Caco-2 (cell line): ENCODE measurements around the gene OGFOD3. TPM values are rescaled to one million over a fixed set of nuclear protein-coding genes. Genes with fewer than 3 reads are reported as not detected.

ENCODE experiments used
- Bru-seq: library from RNA; stranded (reverse); fragments of 400-500 nt; gene quantifications from one replicate; lab custom pipeline; 2021; lab: Mats Ljungman, UMichigan
- BruChase-seq, 2 experiments: library from RNA; stranded (reverse); fragments of 400-500 nt; gene quantifications; one replicate each; lab custom pipeline; 2021; lab: Mats Ljungman, UMichigan
- BruUV-seq: library from RNA; stranded (reverse); fragments of 400-500 nt; replicated peaks from 2 replicates; lab custom pipeline; 2021; lab: Mats Ljungman, UMichigan
- CTCF ChIA-PET: fragments of 300-600 bp; sonication (Branson Sonifier 250); formaldehyde crosslinking; loops from one replicate; lab custom pipeline; 2022; ENCODE audit warnings: antibody characterized with exemption; lab: Charles Lee
- POLR2A ChIA-PET: fragments of 300-600 bp; sonication (Branson Sonifier 250); formaldehyde crosslinking; loops from one replicate; lab custom pipeline; 2022; ENCODE audit warnings: antibody characterized with exemption; lab: Charles Lee
- DNase-seq, 2 experiments: peaks; one replicate each; pipeline versions ENCODE4 v3.0.0 to v3.0.0-alpha.2; 2020 to 2022
- H3K27me3 ChIP-seq: replicated peaks from 2 replicates; pipeline ENCODE4 v1.6.0; 2011; ENCODE audit warnings: low read length; ENCODE audit not compliant: control insufficient read depth, insufficient read depth
- H3K36me3 ChIP-seq: 2 replicates; pipeline ENCODE4 v1.5.1; 2011; ENCODE audit warnings: low read length; ENCODE audit not compliant: control insufficient read depth, insufficient read depth
- H3K4me1 ChIP-seq: fragments of 250-450 bp; sonication (Bioruptor Pico); 2 replicates; pipeline ENCODE4 v1.5.1; 2020; ENCODE audit warnings: mild to moderate bottlenecking
- H3K4me3 ChIP-seq: 2 replicates; pipeline ENCODE4 v1.5.1; 2011; ENCODE audit warnings: low read depth, mild to moderate bottlenecking, control low read depth, low read length
- H3K9me3 ChIP-seq: fragments of 250-450 bp; sonication (Bioruptor Pico); 2 replicates; pipeline ENCODE4 v1.5.1; 2020; ENCODE audit warnings: mild to moderate bottlenecking, moderate library complexity
- H3K27ac Mint-ChIP-seq: one replicate; pipeline ENCODE4 v1.8.0; 2022; ENCODE audit warnings: mixed read lengths; ENCODE audit not compliant: unreplicated experiment
- H3K27me3 Mint-ChIP-seq: one replicate; pipeline ENCODE4 v1.8.0; 2022; ENCODE audit warnings: mixed read lengths; ENCODE audit not compliant: insufficient read depth, unreplicated experiment
- H3K36me3 Mint-ChIP-seq: one replicate; pipeline ENCODE4 v1.8.0; 2022; ENCODE audit warnings: mild to moderate bottlenecking, mixed read lengths; ENCODE audit not compliant: insufficient read depth, unreplicated experiment
- H3K4me1 Mint-ChIP-seq: one replicate; pipeline ENCODE4 v1.8.0; 2022; ENCODE audit warnings: low read depth, mixed read lengths; ENCODE audit not compliant: unreplicated experiment
- H3K4me3 Mint-ChIP-seq: one replicate; pipeline ENCODE4 v1.8.0; 2022; ENCODE audit warnings: mild to moderate bottlenecking, moderate library complexity, mixed read lengths; ENCODE audit not compliant: unreplicated experiment
- H3K9me3 Mint-ChIP-seq: one replicate; pipeline ENCODE4 v1.8.0; 2022; ENCODE audit warnings: mixed read lengths; ENCODE audit not compliant: unreplicated experiment
- intact Hi-C: fragments of 100-400 bp; cut with micrococcal nuclease; formaldehyde crosslinking; loops from one replicate; pipeline ENCODE4 v1.10.0; 2022; ENCODE audit not compliant: unreplicated experiment
- long read RNA-seq: library from polyadenylated mRNA; stranded (forward); transcript quantifications from one replicate; pipeline ENCODE4 v2.0.0, GENCODE V29; 2022
- total RNA-seq: library from RNA; stranded (reverse); gene quantifications from 2 replicates; pipeline ENCODE4 v1.2.3, GENCODE V29; 2022
- TF ChIP-seq, protein P1 (sequence below), 2 experiments: fragments of 200-600 bp in 1 of 2; IDR thresholded peaks; 1 replicate in 1 of 2; 2 replicates in 1 of 2; pipeline versions ENCODE4 v1.5.1 to v1.8.0; 2011 to 2022; ENCODE audit warnings: antibody characterized with exemption in 1 of 2, control low read depth in 1 of 2, inconsistent platforms in 1 of 2, low read depth in 1 of 2, low read length in 1 of 2, mild to moderate bottlenecking in 1 of 2, moderate library complexity in 1 of 2; ENCODE audit not compliant: insufficient read depth in 1 of 2, severe bottlenecking in 1 of 2, unreplicated experiment in 1 of 2

The OGFOD3 gene, protein sequence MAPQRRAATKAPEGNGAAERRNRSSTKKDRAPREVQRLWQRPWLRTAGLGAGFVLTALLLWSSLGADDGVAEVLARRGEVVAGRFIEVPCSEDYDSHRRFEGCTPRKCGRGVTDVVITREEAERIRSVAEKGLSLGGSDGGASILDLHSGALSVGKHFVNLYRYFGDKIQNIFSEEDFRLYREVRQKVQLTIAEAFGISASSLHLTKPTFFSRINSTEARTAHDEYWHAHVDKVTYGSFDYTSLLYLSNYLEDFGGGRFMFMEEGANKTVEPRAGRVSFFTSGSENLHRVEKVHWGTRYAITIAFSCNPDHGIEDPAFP
- total RNA-seq (47.2 and 51.2 TPM in 2 replicates), Bru-seq, nascent RNA (percentile 59 among the genes with signal in this experiment), BruChase-seq, experiment 1, labeled RNA remaining after a 2-hour chase (percentile 62 among the genes with signal in this experiment), BruChase-seq, experiment 2, labeled RNA remaining after a 6-hour chase (percentile 71 among the genes with signal in this experiment)
- long read RNA-seq, full-length matches to known transcripts: 60 of 75 reads
- long read RNA-seq, partial matches to known transcripts: 3 of 75 reads
- long read RNA-seq, other reads (novel, unspliced or antisense): 12 of 75 reads

DNA sequence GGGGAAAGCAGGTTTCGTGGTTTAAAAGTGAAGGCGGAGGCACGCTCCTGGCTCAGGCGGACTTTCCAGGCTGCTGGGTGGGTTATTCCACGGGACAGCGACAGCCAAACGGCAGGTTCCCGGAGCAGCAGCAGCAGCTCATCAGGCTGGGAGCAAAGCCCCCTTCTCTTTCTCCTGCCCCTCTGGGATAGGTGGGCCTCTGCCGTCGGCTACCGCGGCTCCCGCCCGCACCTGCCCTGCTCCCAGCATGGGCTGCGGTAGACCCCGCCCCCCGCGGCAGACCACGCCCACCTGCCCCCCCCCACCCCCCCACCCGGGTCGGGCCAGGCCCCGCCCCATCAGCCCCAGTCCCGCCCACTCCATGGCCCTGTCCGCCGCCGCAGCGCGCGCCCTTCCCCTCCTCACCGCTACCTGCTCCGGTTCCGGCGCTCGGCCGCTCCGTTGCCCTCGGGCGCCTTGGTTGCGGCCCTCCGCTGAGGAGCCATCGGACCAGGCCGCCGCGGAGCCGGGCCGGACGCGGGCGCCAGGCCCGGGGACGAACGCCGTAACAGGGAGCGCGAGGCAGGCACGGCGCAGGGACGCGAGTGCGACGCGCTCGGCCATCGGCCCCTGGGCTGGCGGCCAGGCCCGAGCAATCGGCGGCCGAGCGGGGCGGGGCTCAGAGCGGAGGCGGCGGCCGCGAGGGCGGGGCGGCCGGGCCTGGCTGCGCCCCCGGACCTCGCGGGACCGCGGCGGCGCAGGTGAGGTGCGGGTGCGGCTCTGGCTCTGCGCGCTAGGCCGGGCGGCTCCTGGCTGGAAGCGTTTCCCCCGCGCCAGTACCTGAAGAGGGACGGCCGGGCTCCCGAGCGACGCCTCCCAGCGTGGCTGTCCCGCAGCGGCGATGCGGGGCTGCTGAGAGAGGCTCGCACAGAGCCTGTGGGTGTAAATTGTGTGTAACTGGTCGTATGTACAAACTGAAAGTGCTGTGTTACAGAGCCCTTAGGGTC is at the start of gene OGFOD3, which contains the start of gene HEXD:
Gene OGFOD3, minus strand, starts transcription at position 586 of the 986 bp plus-strand sequence. Its CDS starts 101 bp downstream, at position 485.
Gene HEXD, plus strand, starts transcription at position 347 of the 986 bp plus-strand sequence. CDS start 1,453 bp downstream, outside the sequence.
- Mint-ChIP-seq H3K4me1 (no peaks in the 10 kb centered on the region), H3K9me3 (peaks cover 16% of the 10 kb centered on the region), H3K27ac (no peak within 1 kb of the TSS), H3K36me3 (peaks cover 21% of the 10 kb centered on the region), H3K4me3 (peak within 1 kb of the TSS; percentile 80), H3K27me3 (no peaks in the 10 kb centered on the region)
- intact Hi-C loops: loop anchor here (2.0 kb wide), 1 partner anchor 41 kb away; the partner anchor contains the start of gene NARF
- H3K9me3 ChIP-seq: peaks cover 12% of the 10 kb centered on the region; the same call in 1 of the 2 replicates
- H3K27me3 ChIP-seq: no peaks in the 10 kb centered on the region
- peak; percentile 83 to 94 for DNase-seq
- peak within 1 kb of the TSS; percentile 95 for H3K4me3 ChIP-seq
- BruUV-seq: no TSS peak
- CTCF ChIA-PET: no interaction called here
- H3K36me3 ChIP-seq: peaks cover 4% of the 10 kb centered on the region; the same call in 1 of the 2 replicates
- TF ChIP-seq, protein P1, sequence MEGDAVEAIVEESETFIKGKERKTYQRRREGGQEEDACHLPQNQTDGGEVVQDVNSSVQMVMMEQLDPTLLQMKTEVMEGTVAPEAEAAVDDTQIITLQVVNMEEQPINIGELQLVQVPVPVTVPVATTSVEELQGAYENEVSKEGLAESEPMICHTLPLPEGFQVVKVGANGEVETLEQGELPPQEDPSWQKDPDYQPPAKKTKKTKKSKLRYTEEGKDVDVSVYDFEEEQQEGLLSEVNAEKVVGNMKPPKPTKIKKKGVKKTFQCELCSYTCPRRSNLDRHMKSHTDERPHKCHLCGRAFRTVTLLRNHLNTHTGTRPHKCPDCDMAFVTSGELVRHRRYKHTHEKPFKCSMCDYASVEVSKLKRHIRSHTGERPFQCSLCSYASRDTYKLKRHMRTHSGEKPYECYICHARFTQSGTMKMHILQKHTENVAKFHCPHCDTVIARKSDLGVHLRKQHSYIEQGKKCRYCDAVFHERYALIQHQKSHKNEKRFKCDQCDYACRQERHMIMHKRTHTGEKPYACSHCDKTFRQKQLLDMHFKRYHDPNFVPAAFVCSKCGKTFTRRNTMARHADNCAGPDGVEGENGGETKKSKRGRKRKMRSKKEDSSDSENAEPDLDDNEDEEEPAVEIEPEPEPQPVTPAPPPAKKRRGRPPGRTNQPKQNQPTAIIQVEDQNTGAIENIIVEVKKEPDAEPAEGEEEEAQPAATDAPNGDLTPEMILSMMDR (IDR thresholded peaks at IDR 0.05; ENCODE audit: insufficient read depth in 1 of 2, low read depth in 1 of 2, low read length in 1 of 2, severe bottlenecking in 1 of 2, unreplicated experiment in 1 of 2): no peak
- H3K4me1 ChIP-seq: 0 out of 2 replicates have a peak, but pooled peaks cover 3% of the 10 kb centered on the region
- POLR2A ChIA-PET: no interaction called here

DNA sequence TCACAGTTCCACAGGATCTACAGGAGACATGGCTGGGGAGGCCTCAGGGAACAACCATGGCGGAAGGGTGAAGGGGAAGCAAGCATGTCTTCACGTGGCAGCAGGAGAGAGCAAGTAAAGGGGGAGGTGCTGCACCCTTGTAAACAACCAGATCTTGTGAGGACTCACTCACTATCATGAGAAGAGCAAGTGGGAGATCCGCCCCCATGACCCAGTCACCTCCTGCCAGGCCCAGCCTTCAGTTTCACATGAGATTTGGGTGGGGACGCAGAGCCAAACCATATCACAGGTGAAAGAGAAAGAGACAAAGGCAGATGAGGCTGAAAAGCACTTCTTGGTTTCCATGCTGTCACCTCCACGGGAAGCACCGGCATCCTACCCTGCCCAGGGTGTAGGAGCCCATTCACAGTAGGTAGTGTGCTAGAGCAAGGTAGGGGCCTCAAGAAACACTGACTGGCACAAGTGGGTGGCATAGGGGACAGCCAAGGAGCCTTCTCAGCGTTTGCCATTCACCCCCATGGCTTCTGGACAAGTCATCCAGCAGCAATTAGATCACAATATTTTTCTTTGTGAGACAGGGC is 46.7 kb upstream of the OGFOD3 start:
- DNase-seq: no peak
- Mint-ChIP-seq H3K9me3 (no peaks in the 10 kb centered on the region), H3K27ac (no peak overlapping the region), H3K4me3 (no peak overlapping the region), H3K36me3 (peaks cover 52% of the 10 kb centered on the region), H3K27me3 (no peaks in the 10 kb centered on the region), H3K4me1 (peaks cover 10% of the 10 kb centered on the region)
- ChIA-PET POLR2A (no interaction called here), CTCF (no interaction called here)
- Histone ChIP-seq H3K36me3 (peaks cover 6% of the 10 kb centered on the region), H3K27me3 (no peaks in the 10 kb centered on the region), H3K4me3 (no peak overlapping the region), H3K9me3 (no peaks in the 10 kb centered on the region), H3K4me1 (peaks cover 12% of the 10 kb centered on the region)
- BruUV-seq: no TSS peak
- TF ChIP-seq, protein P1 (IDR thresholded peaks at IDR 0.05; ENCODE audit: insufficient read depth in 1 of 2, low read depth in 1 of 2, low read length in 1 of 2, severe bottlenecking in 1 of 2, unreplicated experiment in 1 of 2): no peak
- intact Hi-C loops: no loop called here
